K562 (cell line): ENCODE measurements around the gene NSMCE1. TPM values are rescaled to one million over a fixed set of nuclear protein-coding genes. Genes with fewer than 3 reads are reported as not detected.
A peak's percentile ranks its signal among the peaks of the same experiment; 100 is the strongest.

Source experiments
- ARID3B ChIP-seq: fragments of 250-450 bp; sonication (Bioruptor Pico); IDR thresholded peaks from 2 replicates; pipeline ENCODE4 v1.4.0; 2020; ENCODE audit warnings: borderline replicate concordance
- BRCA1 ChIP-seq, 2 experiments: fragments of 450-650 bp in 1 of 2; sonication (generic) in 1 of 2; formaldehyde crosslinking in 1 of 2; IDR thresholded peaks; 2 replicates each; pipeline versions ENCODE4 v1.5.0 to v1.6.1; 2017 to 2020; ENCODE audit warnings: mild to moderate bottlenecking in 1 of 2, missing genetic modification reagents in 1 of 2
- CHD2 ChIP-seq: IDR thresholded peaks from 2 replicates; pipeline ENCODE4 v1.6.1; 2011; ENCODE audit warnings: low read depth, low read length
- FOXA3 ChIP-seq, 2 experiments: fragments of 450-650 bp in 1 of 2; sonication (generic) in 1 of 2; formaldehyde crosslinking; IDR thresholded peaks in 1 of 2; conservative IDR thresholded peaks in 1 of 2; 2 replicates each; pipeline versions ENCODE4 v1.4.0 to v1.8.0; 2020 to 2022; ENCODE audit warnings: mild to moderate bottlenecking in 2 of 2, missing genetic modification reagents in 1 of 2
- HMGXB4 ChIP-seq: sonication (generic); formaldehyde crosslinking; IDR thresholded peaks from 2 replicates; pipeline ENCODE4 v1.8.1; 2023; ENCODE audit warnings: mild to moderate bottlenecking, missing genetic modification reagents
- MLLT1 ChIP-seq, 2 experiments: fragments of 450-650 bp; IDR thresholded peaks; 2 replicates each; pipeline ENCODE4 v1.6.1; 2016
- NFE2L1 ChIP-seq: fragments of 450-650 bp; IDR thresholded peaks from 2 replicates; pipeline ENCODE4 v1.6.1; 2016; ENCODE audit warnings: missing genetic modification characterization, low read depth, mild to moderate bottlenecking, missing compliant biosample characterization, moderate library complexity, borderline replicate concordance
- SMARCA4 ChIP-seq: fragments of 450-650 bp; IDR thresholded peaks from 2 replicates; pipeline ENCODE4 v1.6.1; 2016
- VEZF1 ChIP-seq: fragments of 200-800 bp; sonication (Bioruptor generic); IDR thresholded peaks from 2 replicates; pipeline ENCODE4 v1.6.1; 2017; ENCODE audit warnings: missing genetic modification characterization, missing compliant biosample characterization
- polyA plus RNA-seq, 8 experiments: library from polyadenylated mRNA; depleted of rRNA in 4 of 8; stranded (reverse) in 5 of 8; unstranded in 3 of 8; fragments of >200 nt; fragmentation: Nextera tagmentation in 2 of 8; fragmentation: Illumina TruSeq in 1 of 8; extraction: Ambion mirVana in 2 of 8; extraction: Trizol in 1 of 8; gene quantifications; 2 replicates each; pipeline versions ENCODE4 v1.2.1 to v1.2.3, GENCODE V29; 2011 to 2014; ENCODE audit warnings: inconsistent platforms in 1 of 8, missing spikeins in 1 of 8
- total RNA-seq, 7 experiments: library from RNA; depleted of rRNA in 6 of 7; stranded (reverse); fragments of >200 nt in 6 of 7; fragmentation: Illumina TruSeq in 2 of 7; extraction: Trizol in 2 of 7; gene quantifications; 2 replicates each; pipeline versions ENCODE4 v1.2.1 to v1.2.3, GENCODE V29; 2011 to 2021; ENCODE audit warnings: low replicate concordance in 1 of 7
- TF ChIP-seq, protein P1 (sequence below): conservative IDR thresholded peaks from 2 replicates; pipeline ENCODE4 v1.6.1; 2011; ENCODE audit warnings: low read depth, mild to moderate bottlenecking, low read length; ENCODE audit not compliant: control insufficient read depth

The NSMCE1 gene
- total and polyA plus RNA-seq, 9 of the 15 experiments (the other 6 are each of a cell fraction or from before 2014, with no cell fraction given): 52.1 to 163 (median 61.5) TPM

GRCh38 chr16:27237219-27238015 lies 31.2 kb downstream of the NSMCE1 start (continued):
- no peak for TF ChIP-seq CHD2
- TF ChIP-seq ARID3B (CRISPR knock-in tag): peak; percentile 55; the same call in 1 of the 2 replicates
- TF ChIP-seq VEZF1 (CRISPR knock-in tag): peak; percentile 15; the same call in 1 of the 2 replicates
- no peak for TF ChIP-seq SMARCA4
- peak in 1 of 2 experiments; percentile 82; a peak in 2 of 4 replicates for TF ChIP-seq MLLT1 (IDR thresholded peaks at IDR 0.05)
- TF ChIP-seq, protein P1, sequence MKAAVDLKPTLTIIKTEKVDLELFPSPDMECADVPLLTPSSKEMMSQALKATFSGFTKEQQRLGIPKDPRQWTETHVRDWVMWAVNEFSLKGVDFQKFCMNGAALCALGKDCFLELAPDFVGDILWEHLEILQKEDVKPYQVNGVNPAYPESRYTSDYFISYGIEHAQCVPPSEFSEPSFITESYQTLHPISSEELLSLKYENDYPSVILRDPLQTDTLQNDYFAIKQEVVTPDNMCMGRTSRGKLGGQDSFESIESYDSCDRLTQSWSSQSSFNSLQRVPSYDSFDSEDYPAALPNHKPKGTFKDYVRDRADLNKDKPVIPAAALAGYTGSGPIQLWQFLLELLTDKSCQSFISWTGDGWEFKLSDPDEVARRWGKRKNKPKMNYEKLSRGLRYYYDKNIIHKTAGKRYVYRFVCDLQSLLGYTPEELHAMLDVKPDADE: no peak
- TF ChIP-seq BRCA1 (IDR thresholded peaks at IDR 0.05): no peak
- TF ChIP-seq BRCA1 (CRISPR knock-in tag; IDR thresholded peaks at IDR 0.05): no peak
- TF ChIP-seq HMGXB4 (CRISPR knock-in tag): no peak
- no peak for TF ChIP-seq NFE2L1 (tag)
- TF ChIP-seq FOXA3 (CRISPR knock-in tag; conservative IDR thresholded peaks at IDR 0.05 in 1 of 2, IDR thresholded peaks at IDR 0.05 in 1 of 2): no peak
